SJCRH30 (cell line): Measurements from ENCODE around the gene HPSE2. TPM values are rescaled to one million over a fixed set of nuclear protein-coding genes. Genes with fewer than 3 reads are reported as not detected.

ENCODE experiments used
- DNase-seq, 2 experiments: peaks; one replicate each; pipeline ENCODE4 v3.0.0-alpha.2; 2015 to 2020
- H3K27ac ChIP-seq: fragments of 250-450 bp; sonication (Bioruptor Pico); 2 replicates; pipeline ENCODE4 v1.5.1; 2020; ENCODE audit warnings: mild to moderate bottlenecking, moderate library complexity
- H3K27me3 ChIP-seq: fragments of 250-450 bp; sonication (Bioruptor Pico); 2 replicates; pipeline ENCODE4 v1.5.1; 2020; ENCODE audit warnings: mild to moderate bottlenecking, moderate library complexity
- H3K36me3 ChIP-seq: fragments of 250-450 bp; sonication (Bioruptor Pico); 2 replicates; pipeline ENCODE4 v1.5.1; 2020; ENCODE audit warnings: mild to moderate bottlenecking, moderate library complexity
- H3K4me1 ChIP-seq: fragments of 250-450 bp; sonication (Bioruptor Pico); 2 replicates; pipeline ENCODE4 v1.5.1; 2020; ENCODE audit warnings: mild to moderate bottlenecking, moderate library complexity
- H3K4me3 ChIP-seq: fragments of 250-450 bp; sonication (Bioruptor Pico); 2 replicates; pipeline ENCODE4 v1.5.1; 2020; ENCODE audit warnings: mild to moderate bottlenecking, moderate library complexity
- H3K9me3 ChIP-seq: fragments of 250-450 bp; sonication (Bioruptor Pico); replicated peaks from 2 replicates; pipeline ENCODE4 v1.5.1; 2020; ENCODE audit warnings: mild to moderate bottlenecking, moderate library complexity
- total RNA-seq: library from RNA; depleted of rRNA; stranded (reverse); fragments of >200 nt; shearing (Covaris generic); gene quantifications from 2 replicates; pipeline ENCODE4 v1.2.3, GENCODE V29; 2014

Gene HPSE2
- total RNA-seq, 1 experiment from 2014 or later = not detected

DNA sequence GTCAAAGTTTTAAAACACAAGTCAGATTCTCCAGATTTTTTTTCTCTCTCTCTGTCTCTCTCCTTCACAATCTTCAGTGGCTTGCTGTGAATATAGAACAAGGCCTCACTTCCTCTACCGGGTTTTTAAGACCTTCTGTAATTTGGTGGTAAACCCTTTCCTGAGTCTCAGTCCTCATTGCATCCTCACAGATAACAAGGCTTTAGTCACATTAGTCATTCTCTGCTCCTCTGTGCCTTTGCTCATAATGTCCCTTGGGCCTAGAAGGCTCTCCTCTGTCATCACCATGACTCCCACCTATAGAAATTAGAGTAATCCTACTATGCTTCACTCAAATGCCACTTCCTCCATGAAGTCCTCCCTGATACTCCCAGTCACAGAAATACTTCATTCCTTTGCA, 616.2 kb downstream of the HPSE2 start:
- Histone ChIP-seq H3K36me3 (no peaks in the 10 kb centered on the region), H3K27ac (no peak overlapping the region), H3K27me3 (no peaks in the 10 kb centered on the region), H3K9me3 (no peaks in the 10 kb centered on the region), H3K4me1 (peaks cover 10% of the 10 kb centered on the region; the same call in 1 of the 2 replicates), H3K4me3 (no peak overlapping the region)
- no peak for DNase-seq

DNA sequence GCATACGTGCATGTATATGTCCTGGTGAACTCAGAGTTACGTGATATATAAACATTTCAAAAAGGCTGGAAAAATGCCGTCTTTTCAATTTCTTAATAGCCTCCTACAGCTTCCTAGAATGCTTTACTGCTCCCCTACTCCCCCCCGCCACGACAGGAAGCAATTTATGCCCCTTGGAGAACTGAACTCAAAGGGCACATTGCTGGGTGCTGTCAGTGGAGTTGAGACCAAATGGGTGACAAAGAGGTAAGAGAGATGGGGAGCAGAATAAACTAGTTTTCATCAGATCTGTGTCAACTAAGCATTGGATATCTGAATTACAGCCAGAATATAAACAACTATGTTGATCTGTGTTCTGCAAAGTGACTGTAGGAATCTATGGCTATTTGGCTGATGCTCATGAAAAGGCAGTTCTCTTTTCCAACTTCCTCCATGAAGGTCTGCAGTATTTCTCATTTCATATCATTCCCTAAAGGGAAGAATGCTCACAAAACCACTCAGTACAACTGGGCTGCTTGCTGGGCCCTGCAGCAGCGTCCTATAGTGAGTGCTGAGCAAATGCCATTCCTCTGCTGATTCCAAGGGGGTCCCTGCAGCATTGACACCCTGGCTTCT, 617.6 kb downstream of the HPSE2 start:
- no peak overlapping the region for H3K27ac ChIP-seq
- H3K4me1 ChIP-seq = peaks cover 10% of the 10 kb centered on the region; the same call in 1 of the 2 replicates
- no peaks in the 10 kb centered on the region for H3K36me3 ChIP-seq
- no peak for DNase-seq
- no peaks in the 10 kb centered on the region for H3K9me3 ChIP-seq
- H3K27me3 ChIP-seq = no peaks in the 10 kb centered on the region
- no peak overlapping the region for H3K4me3 ChIP-seq

DNA sequence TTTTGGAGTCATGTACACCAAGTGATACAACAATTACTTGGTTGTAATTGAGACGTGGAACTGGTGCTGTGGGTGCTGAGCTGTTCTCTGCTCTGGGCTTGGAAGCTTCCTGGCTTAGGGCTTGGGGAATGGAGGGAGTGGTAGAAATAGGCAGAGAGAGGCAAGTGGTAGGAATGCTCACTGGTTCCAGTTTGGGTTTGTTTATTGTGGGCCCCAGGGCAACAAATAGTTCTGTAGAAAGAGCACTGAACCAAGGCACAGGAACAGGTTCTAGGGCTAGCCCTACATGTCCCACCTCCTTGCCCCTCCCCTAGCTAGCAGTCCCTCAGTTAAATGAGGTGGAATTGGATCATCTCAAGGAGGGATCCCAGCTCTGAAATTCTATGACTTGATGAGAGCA, 622.2 kb downstream of the HPSE2 start:
- Histone ChIP-seq H3K27ac (no peak overlapping the region), H3K4me1 (no peaks in the 10 kb centered on the region; the same call in 1 of the 2 replicates), H3K4me3 (no peak overlapping the region), H3K9me3 (no peaks in the 10 kb centered on the region), H3K27me3 (no peaks in the 10 kb centered on the region), H3K36me3 (no peaks in the 10 kb centered on the region)
- no peak for DNase-seq

DNA sequence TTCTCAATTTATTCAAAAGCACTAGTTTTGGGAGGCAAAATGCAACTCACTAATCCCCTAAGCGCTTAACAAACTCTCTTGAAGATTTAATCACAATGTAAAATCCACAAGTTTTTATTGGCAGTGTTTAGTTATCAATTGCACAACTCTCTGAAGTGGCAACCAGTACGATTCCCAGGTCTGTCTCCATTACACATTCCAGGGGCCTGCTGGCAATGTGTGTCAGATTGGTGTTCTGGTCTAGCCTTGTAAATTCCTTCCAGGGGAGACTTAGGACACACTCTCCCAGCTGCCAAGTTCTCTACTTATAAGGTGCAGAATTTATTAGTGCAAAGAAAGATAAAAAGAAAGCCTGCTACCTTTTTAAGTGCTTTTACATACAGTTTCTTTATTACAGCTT, 624.2 kb downstream of the HPSE2 start:
- no peaks in the 10 kb centered on the region for H3K36me3 ChIP-seq
- DNase-seq = no peak
- no peaks in the 10 kb centered on the region for H3K9me3 ChIP-seq
- H3K27me3 ChIP-seq = no peaks in the 10 kb centered on the region
- H3K27ac ChIP-seq = no peak overlapping the region
- no peaks in the 10 kb centered on the region; the same call in 1 of the 2 replicates for H3K4me1 ChIP-seq
- no peak overlapping the region for H3K4me3 ChIP-seq

DNA sequence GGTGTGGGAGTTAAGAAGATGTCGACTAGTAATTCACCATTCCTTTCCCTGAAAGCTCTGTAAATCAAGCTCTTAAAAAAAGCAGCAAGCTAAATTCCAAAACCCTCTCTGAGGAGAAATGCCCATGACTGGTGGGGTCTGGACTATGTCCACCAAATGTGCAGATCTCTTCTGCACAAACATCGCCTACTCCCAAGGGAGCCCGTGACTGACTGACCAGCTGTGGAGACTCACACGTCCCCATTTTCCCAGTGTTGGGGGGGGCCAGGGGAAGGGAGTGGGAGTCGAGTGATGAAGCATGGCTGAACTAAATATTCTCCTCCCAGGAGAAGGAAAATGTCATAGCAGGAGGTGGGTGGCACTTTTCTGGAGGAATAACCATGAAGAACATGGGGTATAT, 624.8 kb downstream of the HPSE2 start:
- Histone ChIP-seq H3K27ac (no peak overlapping the region), H3K4me3 (no peak overlapping the region), H3K4me1 (no peaks in the 10 kb centered on the region; the same call in 1 of the 2 replicates), H3K27me3 (no peaks in the 10 kb centered on the region), H3K36me3 (no peaks in the 10 kb centered on the region), H3K9me3 (no peaks in the 10 kb centered on the region)
- DNase-seq = peak; percentile 57

DNA sequence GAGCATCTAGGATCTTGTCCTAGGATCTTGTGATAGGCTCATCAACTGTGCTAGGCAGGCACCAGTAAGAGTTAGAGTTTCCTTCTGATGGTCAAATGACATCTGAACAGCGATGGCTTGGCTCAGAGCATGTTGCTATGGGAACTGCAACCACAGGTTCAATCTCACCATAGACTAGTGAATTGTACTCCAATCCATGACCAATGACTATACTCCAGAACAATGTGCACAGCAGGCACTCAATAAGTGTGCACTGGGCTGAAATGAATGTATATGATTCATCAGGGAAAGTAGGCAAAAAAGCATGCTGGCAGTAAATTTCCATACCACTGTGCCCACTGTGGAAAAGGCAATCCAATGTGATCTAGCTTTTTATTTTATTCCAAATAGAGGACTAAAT, 625.4 kb downstream of the HPSE2 start:
- Histone ChIP-seq H3K27ac (no peak overlapping the region), H3K27me3 (no peaks in the 10 kb centered on the region), H3K9me3 (no peaks in the 10 kb centered on the region), H3K4me3 (no peak overlapping the region), H3K36me3 (no peaks in the 10 kb centered on the region), H3K4me1 (no peaks in the 10 kb centered on the region; the same call in 1 of the 2 replicates)
- DNase-seq = no peak

DNA sequence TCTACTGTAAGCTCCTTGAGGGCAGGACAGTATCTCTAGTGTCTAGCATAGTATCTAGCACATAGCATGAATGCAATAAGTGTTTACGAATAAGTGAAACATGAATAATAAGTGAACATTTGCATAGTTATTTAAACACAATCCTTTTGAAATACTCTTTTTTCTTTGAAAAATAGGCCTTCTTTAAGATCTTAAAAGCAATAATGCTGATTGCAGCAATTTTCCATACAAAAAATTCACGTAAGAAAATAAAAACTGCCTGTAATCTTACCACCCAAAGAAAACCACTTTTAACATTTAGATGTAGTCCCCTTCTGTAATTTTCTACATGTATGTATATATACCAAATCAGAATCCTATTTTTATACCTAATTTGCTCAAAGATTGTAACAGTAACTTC, 626.4 kb downstream of the HPSE2 start:
- Histone ChIP-seq H3K9me3 (no peaks in the 10 kb centered on the region), H3K27ac (no peak overlapping the region)

DNA sequence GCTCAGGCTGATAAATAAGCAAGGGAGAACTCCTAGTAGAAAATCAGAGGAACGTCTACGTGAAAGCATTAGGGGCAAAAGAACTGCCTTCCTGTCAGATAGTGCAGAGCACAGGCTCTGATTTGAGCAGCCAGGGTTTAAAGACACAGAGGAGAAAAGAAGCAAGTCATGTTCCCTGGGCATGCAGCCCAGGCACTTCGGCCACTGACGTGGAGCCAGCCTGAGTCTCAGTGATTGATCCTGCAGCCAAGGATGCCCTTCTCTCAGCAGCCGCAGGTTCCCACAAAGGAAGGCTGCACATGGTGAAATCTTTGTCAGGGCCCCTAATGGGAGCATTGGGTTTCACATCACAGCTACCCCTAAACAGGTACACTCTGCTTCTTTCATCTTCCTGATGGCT, 627.2 kb downstream of the HPSE2 start:
- no peaks in the 10 kb centered on the region for H3K27me3 ChIP-seq
- no peak overlapping the region for H3K4me3 ChIP-seq
- H3K9me3 ChIP-seq = no peaks in the 10 kb centered on the region
- DNase-seq = no peak
- no peaks in the 10 kb centered on the region for H3K36me3 ChIP-seq
- H3K4me1 ChIP-seq = no peaks in the 10 kb centered on the region; the same call in 1 of the 2 replicates
- no peak overlapping the region for H3K27ac ChIP-seq

More for the DNA sequence above, 626.4 kb downstream of the HPSE2 start:
- H3K36me3 ChIP-seq = no peaks in the 10 kb centered on the region
- no peak for DNase-seq
- H3K4me3 ChIP-seq = no peak overlapping the region
- no peaks in the 10 kb centered on the region; the same call in 1 of the 2 replicates for H3K4me1 ChIP-seq
- H3K27me3 ChIP-seq = no peaks in the 10 kb centered on the region

DNA sequence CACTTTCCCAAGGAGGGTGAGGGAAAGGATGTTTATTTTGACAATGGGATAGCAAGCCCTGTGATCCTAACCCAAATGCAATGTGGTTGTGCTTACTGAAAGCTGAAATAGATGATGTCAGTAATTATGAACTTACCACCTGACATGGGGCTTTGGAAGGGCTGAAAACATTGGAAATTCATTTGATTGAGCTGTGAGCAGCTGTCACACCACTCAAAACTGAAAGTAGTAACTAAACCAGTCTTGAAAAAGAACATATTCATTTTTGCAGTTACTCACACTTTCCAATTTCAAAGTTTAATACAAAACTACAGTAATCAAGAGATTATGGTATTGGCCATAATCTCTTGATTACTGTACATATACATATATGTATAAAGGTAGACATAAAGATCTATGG, 633.4 kb downstream of the HPSE2 start:
- peaks cover 12% of the 10 kb centered on the region for H3K4me1 ChIP-seq
- H3K27ac ChIP-seq = no peak overlapping the region
- no peak overlapping the region for H3K4me3 ChIP-seq
- H3K36me3 ChIP-seq = no peaks in the 10 kb centered on the region
- DNase-seq = peak; percentile 16 to 50
- 0 out of 2 replicates have a peak, but pooled peaks cover 2% of the 10 kb centered on the region for H3K9me3 ChIP-seq
- H3K27me3 ChIP-seq = no peaks in the 10 kb centered on the region

DNA sequence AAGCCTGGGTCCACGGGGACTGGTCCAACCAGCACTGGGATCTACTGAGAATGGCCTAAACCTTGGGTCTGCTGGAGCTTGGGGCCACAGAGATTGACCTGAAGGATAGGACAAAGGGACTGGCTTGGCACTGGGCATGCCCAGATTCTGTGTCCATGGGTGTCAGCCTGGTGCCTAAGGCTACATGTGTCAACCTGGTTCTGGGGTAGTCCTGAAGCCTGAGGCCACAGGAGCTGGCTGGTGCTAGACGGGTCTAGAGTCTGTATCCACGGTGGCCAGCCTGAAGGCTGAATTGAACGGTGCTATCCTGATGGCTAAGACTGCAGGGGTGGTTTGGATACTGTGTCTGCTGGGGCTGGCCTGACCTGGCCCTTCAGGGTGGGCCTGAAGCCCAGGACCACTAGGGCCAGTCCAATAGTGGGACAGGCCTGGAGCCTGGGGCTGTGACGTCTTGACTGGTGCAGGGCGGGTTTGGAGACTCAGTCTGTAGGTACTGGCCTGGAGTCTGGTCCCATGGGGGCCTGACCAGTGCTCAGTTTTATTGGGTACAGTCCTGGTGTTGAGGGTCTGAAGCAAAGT, 636.5 kb downstream of the HPSE2 start:
- H3K36me3 ChIP-seq = no peaks in the 10 kb centered on the region
- peaks cover 5% of the 10 kb centered on the region for H3K9me3 ChIP-seq
- H3K4me1 ChIP-seq = peaks cover 12% of the 10 kb centered on the region
- no peaks in the 10 kb centered on the region for H3K27me3 ChIP-seq
- no peak for DNase-seq
- H3K27ac ChIP-seq = no peak overlapping the region
- no peak overlapping the region for H3K4me3 ChIP-seq

DNA sequence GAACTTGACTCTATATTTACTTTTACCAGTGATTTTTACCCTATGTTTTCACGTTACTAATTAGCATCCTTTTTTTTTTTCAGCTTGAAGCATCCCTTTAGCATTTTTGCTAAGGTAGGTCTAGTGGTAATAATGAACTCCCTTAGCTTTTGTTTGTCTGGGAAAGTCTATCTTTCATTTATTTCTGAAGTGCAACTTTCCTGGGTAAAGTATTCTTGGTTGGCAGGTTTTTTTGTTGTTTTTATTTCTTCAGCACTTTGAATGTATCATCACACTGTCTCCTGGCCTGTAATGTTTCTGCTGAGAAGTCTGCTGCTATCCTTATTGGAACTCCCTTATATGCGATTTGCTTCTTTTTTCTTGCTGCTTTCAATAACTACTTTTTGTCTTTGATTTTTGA, 639.2 kb downstream of the HPSE2 start:
- Histone ChIP-seq H3K27me3 (no peaks in the 10 kb centered on the region), H3K9me3 (peaks cover 5% of the 10 kb centered on the region), H3K4me3 (no peak overlapping the region), H3K4me1 (no peaks in the 10 kb centered on the region), H3K36me3 (no peaks in the 10 kb centered on the region), H3K27ac (no peak overlapping the region)
- no peak for DNase-seq

DNA sequence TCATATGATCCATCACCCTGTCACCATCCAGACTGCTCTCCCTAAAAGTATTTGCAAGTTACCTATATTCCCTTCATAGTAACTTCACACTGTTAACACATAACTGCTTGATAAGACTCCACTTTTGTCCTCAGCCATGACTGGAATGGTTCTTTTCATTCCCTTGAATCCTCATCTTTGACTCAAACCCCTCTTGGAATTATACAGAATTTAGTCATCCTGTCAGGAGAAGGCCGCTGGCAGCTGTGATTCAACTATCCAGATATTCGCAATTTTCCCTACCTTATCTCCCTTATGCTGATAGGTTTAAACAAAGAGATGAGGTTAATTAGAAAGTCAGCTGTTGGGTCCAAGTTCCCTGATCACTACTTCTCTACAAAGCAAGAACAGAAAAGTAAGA, 646.0 kb downstream of the HPSE2 start:
- Histone ChIP-seq H3K4me3 (no peak overlapping the region), H3K4me1 (peaks cover 7% of the 10 kb centered on the region), H3K36me3 (no peaks in the 10 kb centered on the region), H3K27me3 (no peaks in the 10 kb centered on the region), H3K27ac (no peak overlapping the region), H3K9me3 (no peaks in the 10 kb centered on the region)
- no peak for DNase-seq

DNA sequence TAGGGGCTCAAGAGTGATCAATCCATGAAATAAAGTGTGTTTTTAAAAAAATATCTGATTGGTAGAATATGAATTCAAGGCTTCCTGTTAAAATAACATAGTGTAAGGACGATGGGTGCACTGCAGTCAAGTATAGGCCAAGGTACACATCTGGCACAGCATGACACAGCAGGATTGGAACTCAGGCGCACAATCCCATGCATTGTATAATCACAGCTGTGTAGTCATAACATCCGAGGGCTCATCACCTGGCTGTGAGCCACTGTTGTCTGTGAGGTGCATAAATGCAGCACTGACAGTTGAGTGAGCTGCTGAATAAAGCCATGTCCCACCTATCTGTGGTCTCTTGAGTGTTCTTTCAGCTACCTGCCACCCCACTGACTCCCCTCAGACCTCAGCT, 646.6 kb downstream of the HPSE2 start:
- no peak overlapping the region for H3K4me3 ChIP-seq
- no peak for DNase-seq
- no peak overlapping the region for H3K27ac ChIP-seq
- H3K27me3 ChIP-seq = no peaks in the 10 kb centered on the region
- H3K36me3 ChIP-seq = no peaks in the 10 kb centered on the region
- peaks cover 7% of the 10 kb centered on the region for H3K4me1 ChIP-seq
- H3K9me3 ChIP-seq = no peaks in the 10 kb centered on the region

DNA sequence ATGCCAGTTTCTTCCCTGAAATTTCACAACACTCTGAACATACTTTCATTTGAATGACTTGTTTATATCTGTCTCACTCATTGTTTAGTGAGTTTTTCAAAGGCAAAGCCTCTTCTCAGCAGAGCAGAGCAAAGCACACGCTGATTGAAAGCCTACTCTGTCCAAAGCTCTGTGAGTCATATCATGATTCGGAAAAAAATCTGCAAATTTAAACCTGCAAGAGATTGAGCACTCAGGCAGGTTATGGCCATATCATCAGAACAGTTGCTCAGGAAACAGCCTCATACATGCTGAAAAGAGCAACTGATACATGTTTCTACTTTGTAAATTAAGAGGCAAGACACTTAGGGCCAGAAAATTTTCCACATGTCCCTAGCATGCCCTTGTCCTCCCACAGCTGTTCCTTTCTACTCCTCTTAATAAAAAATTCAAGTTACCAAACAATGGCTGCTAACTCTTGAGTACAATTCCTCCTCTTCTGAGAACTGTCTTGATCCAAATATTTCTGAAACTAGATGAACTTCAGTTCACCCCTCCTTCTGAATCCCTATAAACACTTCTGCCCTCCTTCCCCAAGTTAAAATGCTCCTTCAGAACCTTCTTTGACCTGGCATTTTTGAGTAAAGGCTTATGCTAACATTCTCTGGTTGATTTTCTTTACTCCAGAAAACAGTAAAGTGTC, 648.4 kb downstream of the HPSE2 start:
- Histone ChIP-seq H3K4me1 (peaks cover 7% of the 10 kb centered on the region), H3K9me3 (no peaks in the 10 kb centered on the region), H3K27me3 (no peaks in the 10 kb centered on the region), H3K27ac (no peak overlapping the region), H3K36me3 (no peaks in the 10 kb centered on the region), H3K4me3 (no peak overlapping the region)
- DNase-seq = peak in 1 of 2 experiments; percentile 31

DNA sequence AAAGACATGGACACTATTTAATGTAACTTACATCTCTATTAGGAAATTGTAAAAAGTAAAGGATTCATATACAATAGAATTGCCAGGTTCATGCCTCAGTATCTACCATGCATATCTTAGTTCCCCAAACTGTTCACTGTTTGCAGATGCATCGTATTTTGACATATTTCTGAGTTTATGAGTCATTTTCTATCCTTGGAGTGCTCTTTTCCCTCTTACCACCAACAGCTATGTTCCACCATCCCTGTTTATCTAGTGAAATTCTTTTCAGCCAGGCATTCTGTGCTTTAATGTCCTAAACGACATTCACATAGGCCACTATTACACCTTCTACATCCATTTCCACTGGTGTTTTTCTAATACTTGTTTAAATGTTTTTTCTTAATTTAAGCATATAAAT, 649.6 kb downstream of the HPSE2 start:
- Histone ChIP-seq H3K4me3 (no peak overlapping the region), H3K36me3 (no peaks in the 10 kb centered on the region), H3K4me1 (peaks cover 7% of the 10 kb centered on the region), H3K27ac (no peak overlapping the region), H3K9me3 (no peaks in the 10 kb centered on the region), H3K27me3 (no peaks in the 10 kb centered on the region)
- no peak for DNase-seq
